K562 (cell line): ENCODE measurements around the gene MYO3B. TPM values are rescaled to one million over a fixed set of nuclear protein-coding genes. Genes with fewer than 3 reads are reported as not detected.

Experiments
- ATAC-seq: fragments of 200-7000 bp; cut with Tn5 transposase; 3 replicates; pipeline ENCODE4 v1.9.1; 2020; ENCODE audit warnings: moderate library complexity
- BruUV-seq: library from RNA; stranded (reverse); fragments of 400-500 nt; replicated peaks from 2 replicates; lab custom pipeline; 2021; lab: Mats Ljungman, UMichigan
- CTCF ChIA-PET: fragments of 300-600 bp; formaldehyde crosslinking; extraction: SDS; loops from one replicate; lab custom pipeline; 2021; ENCODE audit warnings: low intra/inter-chr PET ratio; lab: Yijun Ruan, JAX
- POLR2A ChIA-PET: fragments of 300-600, 350-650 bp; sonication (Branson Sonifier 250); formaldehyde crosslinking; extraction: SDS; loops from one replicate; lab custom pipeline; 2021; ENCODE audit warnings: antibody characterized with exemption, inconsistent platforms; lab: Yijun Ruan, JAX
- DNase-seq, 4 experiments: peaks; one replicate each; pipeline versions ENCODE4 v3.0.0 to v3.0.0-alpha.2; 2011 to 2018; ENCODE audit warnings: low spot score in 3 of 4, mixed read lengths in 3 of 4; ENCODE audit errors: extremely low read depth in 1 of 4
- FAIRE-seq: peaks from 2 replicates; lab custom pipeline; 2011; peaks lifted over from hg19 to GRCh38; lab: Jason Lieb, UNC
- H2AFZ ChIP-seq: 2 replicates; pipeline ENCODE4 v1.6.0; 2011; ENCODE audit warnings: low read depth, low read length, control low read depth, inconsistent platforms
- H3K27ac ChIP-seq: fragments of 200-600 bp; 3 replicates; pipeline ENCODE4 v1.8.0; 2011; ENCODE audit warnings: low read depth, mild to moderate bottlenecking, control low read depth, inconsistent platforms, low read length, moderate library complexity, mixed read lengths; ENCODE audit errors: extremely low read depth
- H3K27me3 ChIP-seq, 2 experiments: fragments of 300-600 bp in 1 of 2; 2 replicates in 1 of 2; 3 replicates in 1 of 2; pipeline versions ENCODE4 v1.6.0 to v1.8.0; 2011; ENCODE audit warnings: inconsistent platforms in 2 of 2, low read length in 2 of 2, mild to moderate bottlenecking in 1 of 2, mixed read lengths in 1 of 2, moderate library complexity in 1 of 2; ENCODE audit not compliant: control insufficient read depth in 2 of 2, insufficient read depth in 2 of 2
- H3K36me3 ChIP-seq: fragments of 300-600 bp; 3 replicates; pipeline ENCODE4 v1.8.0; 2011; ENCODE audit warnings: mild to moderate bottlenecking, low read length, inconsistent platforms; ENCODE audit not compliant: control insufficient read depth, insufficient read depth
- H3K4me1 ChIP-seq, 2 experiments: fragments of 200-600 bp in 1 of 2; replicated peaks in 1 of 2; 2 replicates in 1 of 2; 3 replicates in 1 of 2; pipeline versions ENCODE4 v1.5.1 to v1.8.0; 2011; ENCODE audit warnings: inconsistent platforms in 2 of 2, low read length in 2 of 2, mild to moderate bottlenecking in 1 of 2, mixed read lengths in 1 of 2, moderate library complexity in 1 of 2; ENCODE audit not compliant: control insufficient read depth in 2 of 2, insufficient read depth in 2 of 2
- H3K4me2 ChIP-seq: 2 replicates; pipeline ENCODE4 v1.6.1; 2011; ENCODE audit warnings: low read length, control low read depth, inconsistent platforms, mixed read lengths; ENCODE audit not compliant: insufficient read depth
- H3K4me3 ChIP-seq: fragments of 200-600 bp; sonication (generic), shearing (Covaris generic); 2 replicates; pipeline ENCODE4 v1.5.1; 2016; ENCODE audit warnings: control low read depth, inconsistent platforms
- H3K79me2 ChIP-seq: fragments of 200-600 bp; 3 replicates; pipeline ENCODE4 v1.8.0; 2011; ENCODE audit warnings: low read length, inconsistent platforms; ENCODE audit not compliant: control insufficient read depth, insufficient read depth
- H3K9ac ChIP-seq, 2 experiments: 2 replicates each; pipeline versions ENCODE4 v1.6.0 to v1.6.1; 2011; ENCODE audit warnings: low read depth in 2 of 2, low read length in 2 of 2, control low read depth in 1 of 2, inconsistent platforms in 1 of 2, mild to moderate bottlenecking in 1 of 2, mixed read lengths in 1 of 2; ENCODE audit not compliant: insufficient read depth in 1 of 2
- H3K9me1 ChIP-seq: one replicate; pipeline ENCODE4 v1.6.0; 2011; ENCODE audit warnings: inconsistent platforms, mild to moderate bottlenecking, low read length, moderate library complexity; ENCODE audit not compliant: control insufficient read depth, insufficient read depth
- H3K9me3 ChIP-seq: replicated peaks from 2 replicates; pipeline ENCODE4 v1.5.1; 2011; ENCODE audit warnings: low read depth, low read length, inconsistent platforms; ENCODE audit not compliant: control insufficient read depth, insufficient read depth
- H4K20me1 ChIP-seq: replicated peaks from 2 replicates; pipeline ENCODE4 v1.6.1; 2011; ENCODE audit warnings: low read length, inconsistent platforms, mixed read lengths; ENCODE audit not compliant: control insufficient read depth, insufficient read depth
- CEBPG ChIP-seq, 3 experiments: fragments of 200-800 bp in 1 of 3; sonication (Bioruptor generic) in 1 of 3; sonication (generic) in 1 of 3; formaldehyde crosslinking in 1 of 3; IDR thresholded peaks in 2 of 3; conservative IDR thresholded peaks in 1 of 3; 2 replicates each; pipeline versions ENCODE4 v1.6.1 to v1.8.0; 2016 to 2022; ENCODE audit warnings: missing compliant biosample characterization in 2 of 3, missing genetic modification characterization in 2 of 3, mild to moderate bottlenecking in 1 of 3, missing genetic modification reagents in 1 of 3
- CHCHD3 ChIP-seq: fragments of 250-450 bp; sonication (Bioruptor Pico); IDR thresholded peaks from 2 replicates; pipeline ENCODE4 v2.1.2; 2022; ENCODE audit warnings: mild to moderate bottlenecking
- HDGF ChIP-seq: fragments of 450-650 bp; IDR thresholded peaks from 2 replicates; pipeline ENCODE4 v1.6.1; 2016
- HMG20B ChIP-seq: fragments of 250-450 bp; sonication (Bioruptor Pico); IDR thresholded peaks from 2 replicates; pipeline ENCODE4 v1.5.0; 2021; ENCODE audit warnings: mild to moderate bottlenecking
- ILK ChIP-seq: fragments of 450-650 bp; IDR thresholded peaks from 2 replicates; pipeline ENCODE4 v1.6.1; 2016; ENCODE audit warnings: missing genetic modification characterization, low read depth, mild to moderate bottlenecking, missing compliant biosample characterization, moderate library complexity, borderline replicate concordance
- MEF2D ChIP-seq: conservative IDR thresholded peaks from 2 replicates; pipeline ENCODE4 v1.6.1; 2016; ENCODE audit warnings: low read depth, missing genetic modification characterization, missing compliant biosample characterization
- NFRKB ChIP-seq: fragments of 450-650 bp; IDR thresholded peaks from 2 replicates; pipeline ENCODE4 v1.6.1; 2016; ENCODE audit warnings: low read depth
- SAP30 ChIP-seq: fragments of 200-600 bp; sonication (generic); IDR thresholded peaks from 2 replicates; pipeline ENCODE4 v1.6.1; 2012; ENCODE audit warnings: borderline replicate concordance, low read depth, mild to moderate bottlenecking, moderate library complexity, low read length, control low read depth, inconsistent platforms; ENCODE audit not compliant: insufficient read depth, poor library complexity, severe bottlenecking
- TEAD1 ChIP-seq, 2 experiments: fragments of 450-650 bp in 1 of 2; sonication (generic) in 1 of 2; formaldehyde crosslinking; IDR thresholded peaks; 2 replicates each; pipeline versions ENCODE4 v1.4.0 to v1.8.0; 2020 to 2022; ENCODE audit warnings: mild to moderate bottlenecking in 2 of 2, missing genetic modification reagents in 1 of 2
- ZNF263 ChIP-seq: sonication (generic); formaldehyde crosslinking; IDR thresholded peaks from 2 replicates; pipeline ENCODE4 v1.8.0; 2022; ENCODE audit warnings: mild to moderate bottlenecking, missing genetic modification reagents, borderline replicate concordance
- ZNF311 ChIP-seq: fragments of 250-450 bp; sonication (Bioruptor Pico); IDR thresholded peaks from 2 replicates; pipeline ENCODE4 v1.4.0; 2020; ENCODE audit warnings: mild to moderate bottlenecking, moderate library complexity
- ZNF354B ChIP-seq: fragments of 250-450 bp; sonication (Bioruptor Pico); IDR thresholded peaks from 2 replicates; pipeline ENCODE4 v1.4.0; 2020
- ZNF699 ChIP-seq: fragments of 250-450 bp; sonication (Bioruptor Pico); IDR thresholded peaks from 2 replicates; pipeline ENCODE4 v1.8.0; 2021; ENCODE audit warnings: mild to moderate bottlenecking, moderate library complexity; ENCODE audit not compliant: insufficient replicate concordance
- WGBS: fragments of 100-300 bp; shearing (Covaris generic); methylation state at CpG from one replicate; pipeline ENCODE4 v1.1.6; 2016; ENCODE audit warnings: low coverage, mixed read lengths; ENCODE audit not compliant: insufficient coverage; ENCODE audit errors: missing lambda C conversion rate; 5-methylcytosine and 5-hydroxymethylcytosine counted together
- in situ Hi-C: fragments of 300-500 bp; cut with MboI; formaldehyde crosslinking; loops from 4 replicates; pipeline ENCODE4 v1.15.0; 2018; ENCODE audit warnings: inconsistent platforms, mixed read lengths
- intact Hi-C: fragments of 100-400 bp; cut with micrococcal nuclease; formaldehyde crosslinking; loops from 2 replicates; pipeline ENCODE4 v1.14.2; 2022
- polyA plus RNA-seq, 8 experiments: library from polyadenylated mRNA; depleted of rRNA in 4 of 8; stranded (reverse) in 5 of 8; unstranded in 3 of 8; fragments of >200 nt; fragmentation: Nextera tagmentation in 2 of 8; fragmentation: Illumina TruSeq in 1 of 8; extraction: Ambion mirVana in 2 of 8; extraction: Trizol in 1 of 8; gene quantifications; 2 replicates each; pipeline versions ENCODE4 v1.2.1 to v1.2.3, GENCODE V29; 2011 to 2014; ENCODE audit warnings: inconsistent platforms in 1 of 8, missing spikeins in 1 of 8
- total RNA-seq, 7 experiments: library from RNA; depleted of rRNA in 6 of 7; stranded (reverse); fragments of >200 nt in 6 of 7; fragmentation: Illumina TruSeq in 2 of 7; extraction: Trizol in 2 of 7; gene quantifications; 2 replicates each; pipeline versions ENCODE4 v1.2.1 to v1.2.3, GENCODE V29; 2011 to 2021; ENCODE audit warnings: low replicate concordance in 1 of 7
- TF ChIP-seq, protein P1 (sequence below), 2 experiments: IDR thresholded peaks; 2 replicates each; pipeline ENCODE4 v1.6.1; 2012; ENCODE audit warnings: improper control_type of control experiment in 2 of 2, low read depth in 2 of 2, low read length in 2 of 2, borderline replicate concordance in 1 of 2
- TF ChIP-seq, protein P2 (sequence below): sonication (generic); formaldehyde crosslinking; IDR thresholded peaks from 2 replicates; pipeline ENCODE4 v1.8.0; 2022; ENCODE audit warnings: mild to moderate bottlenecking, missing genetic modification reagents, borderline replicate concordance

MYO3B gene
- total and polyA plus RNA-seq, 9 of the 15 experiments (the other 6 are each of a cell fraction or from before 2014, with no cell fraction given): 2.7 to 6.5 (median 3.6) TPM

DNA sequence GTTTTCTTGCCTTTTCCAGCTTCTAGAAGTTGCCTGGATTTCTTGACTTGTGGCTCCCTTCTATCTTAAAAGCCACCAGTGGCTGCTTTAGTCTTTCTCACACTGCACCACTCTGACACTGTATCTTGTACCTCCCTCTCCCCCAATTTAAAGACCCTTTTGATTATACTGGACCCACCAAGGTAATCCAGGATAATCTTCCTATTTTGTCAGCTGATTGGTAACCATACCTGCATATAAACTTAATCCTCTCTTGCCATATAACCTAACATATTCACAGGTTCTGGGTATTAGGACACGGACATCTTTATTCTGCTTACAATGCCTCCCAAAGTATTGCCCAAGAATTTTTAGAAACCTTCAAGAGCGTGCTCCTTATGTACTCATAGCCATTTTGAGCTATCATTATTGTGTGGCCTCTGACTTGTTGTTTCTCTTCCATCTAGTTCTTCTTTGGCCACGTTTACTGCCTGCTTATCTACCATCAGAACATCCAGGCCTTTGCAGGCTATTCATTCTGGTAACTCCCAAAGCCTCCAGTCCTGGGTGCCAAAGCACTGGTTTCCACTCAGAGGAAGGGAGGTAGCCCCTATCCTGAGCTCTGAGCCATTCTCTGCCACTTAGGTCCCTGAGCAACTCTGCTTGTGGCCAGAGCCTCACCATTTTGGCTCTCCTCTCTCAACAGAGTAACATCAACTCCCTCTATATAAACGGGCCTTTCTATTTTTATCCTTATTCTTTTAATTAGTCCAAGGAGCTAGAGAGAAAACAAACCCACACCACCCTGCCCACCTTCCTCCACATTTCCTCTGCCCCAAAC, 70.8 kb downstream of the MYO3B start:
- Histone ChIP-seq H3K9me3 (peaks cover 9% of the 10 kb centered on the region), H3K36me3 (no peaks in the 10 kb centered on the region), H3K79me2 (no peaks in the 10 kb centered on the region), H3K4me2 (peak overlapping the region; percentile 0; the same call in 1 of the 2 replicates), H3K4me3 (no peak overlapping the region), H3K9me1 (no peaks in the 10 kb centered on the region), H4K20me1 (no peaks in the 10 kb centered on the region), H2AFZ (peak overlapping the region; percentile 63), H3K27me3 (no peaks in the 10 kb centered on the region), H3K4me1 (peaks cover 10 to 67% of the 10 kb centered on the region in 2 experiments; a peak in 4 of 5 replicates), H3K9ac (no peak overlapping the region; a peak in 2 of 4 replicates), H3K27ac (peak overlapping the region; percentile 6; the same call in 2 of the 3 replicates)
- no TSS peak for BruUV-seq
- FAIRE-seq: peak; percentile 63
- ChIA-PET POLR2A (interaction anchor here (0.5 to 1.5 kb wide), 4 partner anchors 9 to 613 kb away, joined by 3 to 4 read pairs (median 3); no protein-coding TSS in a partner anchor), CTCF (no interaction called here)
- ATAC-seq: peak; percentile 66
- intact Hi-C loops: no loop called here
- in situ Hi-C loops: no loop called here
- WGBS: 11% methylated on average over 4 of the region's 4 CpGs
- DNase-seq: peak in 3 of 4 experiments; percentile 29 to 63 (median 56)
- no peak for TF ChIP-seq HDGF
- TF ChIP-seq, protein P1, sequence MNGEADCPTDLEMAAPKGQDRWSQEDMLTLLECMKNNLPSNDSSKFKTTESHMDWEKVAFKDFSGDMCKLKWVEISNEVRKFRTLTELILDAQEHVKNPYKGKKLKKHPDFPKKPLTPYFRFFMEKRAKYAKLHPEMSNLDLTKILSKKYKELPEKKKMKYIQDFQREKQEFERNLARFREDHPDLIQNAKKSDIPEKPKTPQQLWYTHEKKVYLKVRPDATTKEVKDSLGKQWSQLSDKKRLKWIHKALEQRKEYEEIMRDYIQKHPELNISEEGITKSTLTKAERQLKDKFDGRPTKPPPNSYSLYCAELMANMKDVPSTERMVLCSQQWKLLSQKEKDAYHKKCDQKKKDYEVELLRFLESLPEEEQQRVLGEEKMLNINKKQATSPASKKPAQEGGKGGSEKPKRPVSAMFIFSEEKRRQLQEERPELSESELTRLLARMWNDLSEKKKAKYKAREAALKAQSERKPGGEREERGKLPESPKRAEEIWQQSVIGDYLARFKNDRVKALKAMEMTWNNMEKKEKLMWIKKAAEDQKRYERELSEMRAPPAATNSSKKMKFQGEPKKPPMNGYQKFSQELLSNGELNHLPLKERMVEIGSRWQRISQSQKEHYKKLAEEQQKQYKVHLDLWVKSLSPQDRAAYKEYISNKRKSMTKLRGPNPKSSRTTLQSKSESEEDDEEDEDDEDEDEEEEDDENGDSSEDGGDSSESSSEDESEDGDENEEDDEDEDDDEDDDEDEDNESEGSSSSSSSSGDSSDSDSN (IDR thresholded peaks at IDR 0.05; ENCODE audit: borderline replicate concordance in 1 of 2, low read depth in 2 of 2, low read length in 2 of 2): 0 out of 4 replicates have a peak, but pooled peaks of 1 of the 2 experiments have one; percentile 27
- no peak for TF ChIP-seq HMG20B (CRISPR knock-in tag)
- peak; percentile 95 for TF ChIP-seq ZNF311 (CRISPR knock-in tag)
- TF ChIP-seq TEAD1 (CRISPR knock-in tag; IDR thresholded peaks at IDR 0.05): 0 out of 4 replicates have a peak, but pooled peaks of 1 of the 2 experiments have one; percentile 60
- TF ChIP-seq SAP30: no peak
- TF ChIP-seq ZNF263 (CRISPR knock-in tag): no peak
- peak; percentile 47; the same call in 1 of the 2 replicates for TF ChIP-seq NFRKB
- TF ChIP-seq, protein P2, sequence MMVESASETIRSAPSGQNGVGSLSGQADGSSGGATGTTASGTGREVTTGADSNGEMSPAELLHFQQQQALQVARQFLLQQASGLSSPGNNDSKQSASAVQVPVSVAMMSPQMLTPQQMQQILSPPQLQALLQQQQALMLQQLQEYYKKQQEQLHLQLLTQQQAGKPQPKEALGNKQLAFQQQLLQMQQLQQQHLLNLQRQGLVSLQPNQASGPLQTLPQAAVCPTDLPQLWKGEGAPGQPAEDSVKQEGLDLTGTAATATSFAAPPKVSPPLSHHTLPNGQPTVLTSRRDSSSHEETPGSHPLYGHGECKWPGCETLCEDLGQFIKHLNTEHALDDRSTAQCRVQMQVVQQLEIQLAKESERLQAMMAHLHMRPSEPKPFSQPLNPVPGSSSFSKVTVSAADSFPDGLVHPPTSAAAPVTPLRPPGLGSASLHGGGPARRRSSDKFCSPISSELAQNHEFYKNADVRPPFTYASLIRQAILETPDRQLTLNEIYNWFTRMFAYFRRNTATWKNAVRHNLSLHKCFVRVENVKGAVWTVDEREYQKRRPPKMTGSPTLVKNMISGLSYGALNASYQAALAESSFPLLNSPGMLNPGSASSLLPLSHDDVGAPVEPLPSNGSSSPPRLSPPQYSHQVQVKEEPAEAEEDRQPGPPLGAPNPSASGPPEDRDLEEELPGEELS (CRISPR knock-in tag): no peak
- no peak for TF ChIP-seq ZNF699
- TF ChIP-seq MEF2D (tag): peak; percentile 76; the same call in 1 of the 2 replicates
- TF ChIP-seq CEBPG (CRISPR knock-in tag; IDR thresholded peaks at IDR 0.05): no peak
- peak; percentile 49 to 66; a peak in 3 of 4 replicates for TF ChIP-seq CEBPG (tag; conservative IDR thresholded peaks at IDR 0.05 in 1 of 2, IDR thresholded peaks at IDR 0.05 in 1 of 2)
- no peak for TF ChIP-seq CHCHD3
- peak; percentile 56; the same call in 1 of the 2 replicates for TF ChIP-seq ILK (tag)
- TF ChIP-seq ZNF354B (CRISPR knock-in tag): peak; percentile 7; the same call in 1 of the 2 replicates
